OCI-LY7 (cell line): Measurements from ENCODE around the gene WDR4. TPM values are rescaled to one million over a fixed set of nuclear protein-coding genes. Genes with fewer than 3 reads are reported as not detected.
"Not testable (repeated sequence)": the region's sequence is repeated elsewhere in the genome, so short reads cannot be mapped to it uniquely, and the experiment has no call there.

Source experiments
- BruUV-seq: library from RNA; stranded (reverse); fragments of 400-500 nt; replicated peaks from 2 replicates; lab custom pipeline; 2021; lab: Mats Ljungman, UMichigan
- CTCF ChIA-PET: fragments of 300-600 bp; sonication (Branson Sonifier 250); formaldehyde crosslinking; loops from one replicate; lab custom pipeline; 2022; ENCODE audit warnings: antibody characterized with exemption; ENCODE audit not compliant: unreplicated experiment; lab: Charles Lee
- POLR2A ChIA-PET: fragments of 300-600 bp; sonication (Branson Sonifier 250); formaldehyde crosslinking; loops from one replicate; lab custom pipeline; 2022; ENCODE audit warnings: antibody characterized with exemption; lab: Charles Lee
- DNase-seq: peaks from one replicate; pipeline ENCODE4 v3.0.0-alpha.2; 2015; ENCODE audit warnings: low spot score
- H2AFZ ChIP-seq: fragments of 200-600 bp; sonication (generic), shearing (Covaris generic); 2 replicates; pipeline ENCODE4 v1.6.1; 2014; ENCODE audit warnings: mild to moderate bottlenecking, antibody characterized with exemption, low read length, moderate library complexity
- H3K27ac ChIP-seq: fragments of 200-600 bp; sonication (generic); 2 replicates; pipeline ENCODE4 v1.5.1; 2014; ENCODE audit warnings: mixed run types, low read depth, mild to moderate bottlenecking, moderate library complexity, low read length, inconsistent platforms; ENCODE audit not compliant: poor library complexity, severe bottlenecking
- H3K36me3 ChIP-seq: fragments of 200-600 bp; sonication (generic); 2 replicates; pipeline ENCODE4 v1.6.1; 2014; ENCODE audit warnings: mild to moderate bottlenecking, antibody characterized with exemption, low read length, moderate library complexity, mixed read lengths; ENCODE audit not compliant: insufficient read depth
- H3K4me1 ChIP-seq: fragments of 200-600 bp; sonication (generic); 2 replicates; pipeline ENCODE4 v1.5.1; 2014; ENCODE audit warnings: mild to moderate bottlenecking, low read length; ENCODE audit not compliant: insufficient read depth, poor library complexity, severe bottlenecking
- H3K4me2 ChIP-seq: fragments of 200-600 bp; sonication (generic); 2 replicates; pipeline ENCODE4 v1.6.1; 2014; ENCODE audit warnings: mild to moderate bottlenecking, low read length
- H3K4me3 ChIP-seq: fragments of 200-600 bp; sonication (generic); 2 replicates; pipeline ENCODE4 v1.5.1; 2014; ENCODE audit warnings: mild to moderate bottlenecking, low read depth, low read length; ENCODE audit not compliant: poor library complexity, severe bottlenecking
- H3K79me2 ChIP-seq: fragments of 200-600 bp; sonication (generic); 2 replicates; pipeline ENCODE4 v1.6.1; 2016; ENCODE audit warnings: low read depth, mild to moderate bottlenecking, low read length, moderate library complexity, mixed read lengths; ENCODE audit not compliant: insufficient read depth
- H3K9me2 ChIP-seq: fragments of 200-600 bp; sonication (generic); 2 replicates; pipeline ENCODE4 v1.6.1; 2016; ENCODE audit warnings: mild to moderate bottlenecking, low read length, mixed read lengths; ENCODE audit not compliant: insufficient read depth
- H3K9me3 ChIP-seq: fragments of 200-600 bp; sonication (generic); 2 replicates; pipeline ENCODE4 v1.6.1; 2014; ENCODE audit warnings: mild to moderate bottlenecking, mixed run types, low read length, mixed read lengths
- H4K20me1 ChIP-seq: fragments of 200-600 bp; sonication (generic); 2 replicates; pipeline ENCODE4 v1.6.1; 2014; ENCODE audit warnings: mild to moderate bottlenecking, antibody characterized with exemption, low read length, moderate library complexity, mixed read lengths; ENCODE audit not compliant: insufficient read depth
- CTCF ChIP-seq: fragments of 200-600 bp; sonication (generic); conservative IDR thresholded peaks from 2 replicates; pipeline ENCODE4 v1.5.1; 2014; ENCODE audit warnings: mild to moderate bottlenecking, antibody characterized with exemption, low read length, moderate library complexity, mixed read lengths
- EZH2phosphoT487 ChIP-seq: fragments of 200-600 bp; sonication (generic); IDR thresholded peaks from 2 replicates; pipeline ENCODE4 v1.6.1; 2018; ENCODE audit warnings: low read depth, borderline replicate concordance, mild to moderate bottlenecking, mixed run types, antibody characterized with exemption, low read length, moderate library complexity, mixed read lengths
- intact Hi-C: fragments of 100-400 bp; cut with micrococcal nuclease; formaldehyde crosslinking; loops from one replicate; pipeline ENCODE4 v1.10.0; 2022; ENCODE audit not compliant: unreplicated experiment
- total RNA-seq, 2 experiments: library from RNA; depleted of rRNA in 1 of 2; stranded (reverse); fragments of >200 nt in 1 of 2; shearing (Covaris generic) in 1 of 2; gene quantifications; 2 replicates each; pipeline ENCODE4 v1.2.3, GENCODE V29; 2014 to 2022

Gene WDR4
- total RNA-seq, 2 experiments from 2014 or later, result 45.7 to 73.8 TPM

- Histone ChIP-seq H3K4me1 (no peaks in the 10 kb centered on the region), H3K36me3 (no peaks in the 10 kb centered on the region), H3K9me3 (no peaks in the 10 kb centered on the region), H3K79me2 (no peaks in the 10 kb centered on the region), H2AFZ (no peak overlapping the region), H3K27ac (no peak overlapping the region), H3K4me2 (no peak overlapping the region), H3K9me2 (no peaks in the 10 kb centered on the region), H4K20me1 (no peaks in the 10 kb centered on the region), H3K4me3 (no peak overlapping the region)
- BruUV-seq, result no TSS peak
- no peak for DNase-seq
- CTCF ChIA-PET, result no interaction called here
- no peak for TF ChIP-seq EZH2phosphoT487
- no peak for TF ChIP-seq CTCF
- POLR2A ChIA-PET, result no interaction called here
- intact Hi-C loops, result no loop called here
These were observed 71.3 kb downstream of the WDR4 start for GRCh38 chr21:42807938-42808613.

DNA sequence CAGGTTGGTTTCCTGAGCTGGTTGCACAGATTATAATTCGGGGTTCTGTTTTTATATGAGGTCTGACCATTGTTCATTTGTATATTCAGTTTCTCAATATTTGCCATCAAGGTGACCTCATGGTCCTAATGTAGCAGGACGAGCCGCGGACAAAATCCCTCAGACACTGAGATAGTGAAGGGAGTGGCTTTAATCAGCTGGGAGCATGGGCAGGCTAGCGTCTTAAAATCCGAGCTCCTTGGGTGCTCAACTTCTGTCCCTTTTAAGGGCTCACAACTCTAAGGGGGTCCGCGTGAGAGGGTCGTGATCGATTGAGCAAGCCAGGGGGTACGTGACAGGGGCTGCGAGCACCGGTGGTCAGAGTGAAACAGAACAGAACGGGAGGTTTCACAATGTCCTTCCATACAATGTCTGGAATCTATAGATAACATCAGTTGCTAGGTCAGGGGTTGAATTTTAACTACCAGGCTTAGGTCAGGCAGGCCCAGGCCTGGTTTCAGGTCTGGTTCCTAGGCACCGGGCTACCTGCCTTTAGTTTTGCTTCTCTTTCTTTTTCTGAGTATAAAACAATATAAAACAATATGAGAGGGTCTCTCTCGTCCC, 71.9 kb downstream of the WDR4 start:
- H3K36me3 ChIP-seq, H3K4me2 ChIP-seq, H3K4me1 ChIP-seq, H3K4me3 ChIP-seq, DNase-seq, H3K79me2 ChIP-seq, H3K27ac ChIP-seq, H3K9me3 ChIP-seq, BruUV-seq, H4K20me1 ChIP-seq, CTCF ChIA-PET, POLR2A ChIA-PET, H3K9me2 ChIP-seq, intact Hi-C loops, H2AFZ ChIP-seq: not testable (repeated sequence)

- no peaks in the 10 kb centered on the region for H4K20me1 ChIP-seq
- TF ChIP-seq CTCF (no peak), EZH2phosphoT487 (no peak)
- no peak overlapping the region for H3K4me2 ChIP-seq
- no peaks in the 10 kb centered on the region for H3K9me2 ChIP-seq
- H3K79me2 ChIP-seq, result no peaks in the 10 kb centered on the region
- ChIA-PET POLR2A (no interaction called here), CTCF (no interaction called here)
- H3K36me3 ChIP-seq, result no peaks in the 10 kb centered on the region
- H3K4me3 ChIP-seq, result no peak overlapping the region
- BruUV-seq, result no TSS peak
- intact Hi-C loops, result no loop called here
- H2AFZ ChIP-seq, result no peak overlapping the region
- DNase-seq, result no peak
- no peak overlapping the region for H3K27ac ChIP-seq
- H3K4me1 ChIP-seq, result no peaks in the 10 kb centered on the region
- no peaks in the 10 kb centered on the region for H3K9me3 ChIP-seq
These were observed 72.7 kb downstream of the WDR4 start for GRCh38 chr21:42806509-42807140.

DNA sequence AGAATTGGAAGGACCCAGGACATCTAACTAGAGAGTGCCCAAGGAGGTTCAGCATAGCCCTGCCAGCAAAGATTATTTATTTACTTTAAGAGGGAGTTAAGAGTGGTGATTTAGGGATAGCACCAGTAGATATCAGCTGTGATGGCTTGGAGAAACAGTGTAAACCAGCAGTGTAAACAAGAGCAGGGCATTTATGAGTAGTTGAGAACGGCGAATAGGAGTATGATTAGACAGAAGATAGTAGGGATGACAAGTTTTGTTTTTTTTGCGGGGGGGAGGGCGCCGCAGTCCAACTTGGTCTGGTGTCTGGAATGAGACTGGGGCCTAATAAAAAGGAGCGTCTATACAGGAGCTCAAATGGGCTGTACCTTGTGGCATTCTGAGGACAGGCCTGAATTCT, 77.7 kb downstream of the WDR4 start:
- H3K79me2 ChIP-seq, H3K36me3 ChIP-seq, H3K4me2 ChIP-seq, H3K4me3 ChIP-seq, H2AFZ ChIP-seq, H3K27ac ChIP-seq, H3K9me3 ChIP-seq, BruUV-seq, H3K4me1 ChIP-seq, H4K20me1 ChIP-seq, CTCF ChIA-PET, intact Hi-C loops, H3K9me2 ChIP-seq, DNase-seq, POLR2A ChIA-PET: not testable (repeated sequence)
